Tibial artery (tissue), 4 donors: ENCODE measurements around the gene TMEM252.

ENCODE experiments used
- DNase-seq, 2 donors: peaks; one replicate each; pipeline ENCODE4 v3.0.0-alpha.2; 2019
- H3K27ac ChIP-seq, 2 donors: fragments of 200-600 bp; sonication (generic) in 1 of 2; 1 replicate in 1 of 2; 2 replicates in 1 of 2; pipeline ENCODE4 v1.5.1; 2018 to 2019; ENCODE audit warnings: mild to moderate bottlenecking in 1 of 2
- H3K27me3 ChIP-seq, 2 donors: fragments of 200-600 bp; sonication (generic) in 1 of 2; one replicate each; pipeline versions ENCODE4 v1.5.1 to v1.6.0; 2016 to 2019
- H3K36me3 ChIP-seq, 3 donors: fragments of 200-600 bp; sonication (generic) in 2 of 3; one replicate each; pipeline ENCODE4 v1.5.1; 2016 to 2019; ENCODE audit warnings: mild to moderate bottlenecking in 2 of 3
- H3K4me1 ChIP-seq, 4 donors: fragments of 200-600 bp; sonication (generic) in 2 of 4; 1 replicate in 3 of 4; 2 replicates in 1 of 4; pipeline ENCODE4 v1.5.1; 2016 to 2019
- H3K4me3 ChIP-seq, 2 donors: fragments of 200-600 bp; sonication (generic) in 1 of 2; 1 replicate in 1 of 2; 2 replicates in 1 of 2; pipeline ENCODE4 v1.5.1; 2018 to 2019; ENCODE audit warnings: mild to moderate bottlenecking in 2 of 2
- H3K9me3 ChIP-seq, 3 donors: fragments of 200-600 bp; sonication (generic) in 1 of 3; one replicate each; pipeline ENCODE4 v1.5.1; 2016 to 2019
- CTCF ChIP-seq, 2 experiments: fragments of 200-600 bp in 1 of 2; fragments of 450-650 bp in 1 of 2; IDR thresholded peaks; one replicate each; pipeline ENCODE4 v1.5.1; 2017 to 2019; ENCODE audit warnings: antibody characterized with exemption in 2 of 2, mild to moderate bottlenecking in 1 of 2, moderate library complexity in 1 of 2
- intact Hi-C: fragments of 100-400 bp; cut with DNase I; formaldehyde crosslinking; loops from one replicate; pipeline ENCODE4 v1.15.0; 2023; ENCODE audit warnings: low total_unique reads

Gene TMEM252

DNA sequence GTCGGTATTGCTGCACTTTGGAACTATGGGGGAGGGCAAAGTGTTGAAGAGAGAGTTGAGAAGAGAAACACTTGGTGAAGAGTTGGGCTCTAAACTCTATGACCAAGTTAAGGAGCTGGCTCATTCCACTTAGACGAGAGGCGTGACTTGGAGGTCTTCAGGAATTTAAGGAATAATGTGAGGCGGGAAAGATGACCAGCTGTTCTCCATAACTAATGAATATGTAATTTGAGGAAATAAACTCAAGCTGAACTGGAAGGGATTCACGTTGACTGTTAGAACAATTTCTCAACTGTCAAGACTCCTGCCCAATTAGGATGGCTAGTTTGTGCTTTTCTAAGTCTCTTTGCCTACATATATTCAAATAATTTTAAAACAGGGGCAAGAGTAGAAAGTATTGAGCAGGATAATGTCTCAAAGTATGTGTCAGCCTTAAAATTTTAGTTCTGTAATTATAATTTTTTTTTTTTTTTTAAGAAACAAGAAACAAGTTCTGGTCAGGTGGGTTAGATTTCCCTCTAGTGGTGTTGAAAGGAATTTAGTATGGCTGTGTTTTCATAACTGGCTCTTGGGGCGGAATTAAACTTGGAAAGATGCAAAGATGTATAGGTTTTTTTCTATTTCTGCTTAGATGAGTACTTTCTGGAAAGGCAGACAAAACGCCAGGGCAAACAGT lies 33.4 kb downstream of the TMEM252 start:
- no peaks in the 10 kb centered on the region for H3K36me3 ChIP-seq
- H3K27me3 ChIP-seq, result no peaks in the 10 kb centered on the region
- H3K4me1 ChIP-seq, result peaks cover 0 to 50% (median 25%) of the 10 kb centered on the region in 4 donors
- H3K4me3 ChIP-seq, result no peak overlapping the region
- intact Hi-C loops, result no loop called here
- no peak for DNase-seq
- no peaks in the 10 kb centered on the region for H3K9me3 ChIP-seq
- peak; percentile 73 for TF ChIP-seq CTCF (IDR thresholded peaks at IDR 0.05)
- peak overlapping the region; percentile 79 to 92 for H3K27ac ChIP-seq

DNA sequence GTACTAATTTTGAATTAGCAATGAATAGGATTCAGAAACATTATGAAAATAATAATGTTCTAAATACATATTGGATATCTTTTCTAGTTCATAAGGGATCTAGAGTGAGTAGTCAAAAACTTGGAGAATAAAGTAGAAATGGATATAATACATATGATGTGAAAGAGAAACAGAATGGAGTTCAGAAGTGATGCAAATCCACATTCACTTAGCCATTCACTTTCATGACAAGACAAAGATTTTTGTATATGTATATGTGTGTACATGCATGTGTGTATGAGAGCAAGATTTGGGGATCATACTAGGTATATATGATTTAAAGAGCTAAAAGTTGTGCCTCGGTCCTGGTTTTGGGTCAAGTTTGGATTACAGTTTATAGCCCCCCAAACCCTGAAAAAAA lies 34.1 kb downstream of the TMEM252 start:
- Histone ChIP-seq H3K4me3 (no peak overlapping the region), H3K9me3 (no peaks in the 10 kb centered on the region), H3K36me3 (no peaks in the 10 kb centered on the region), H3K27me3 (no peaks in the 10 kb centered on the region), H3K27ac (peak overlapping the region; percentile 79 to 92), H3K4me1 (peaks cover 0 to 57% (median 31%) of the 10 kb centered on the region in 4 donors)
- intact Hi-C loops, result no loop called here
- no peak for DNase-seq
- no peak for TF ChIP-seq CTCF (IDR thresholded peaks at IDR 0.05)

- Histone ChIP-seq H3K4me3 (no peak overlapping the region), H3K9me3 (no peaks in the 10 kb centered on the region), H3K36me3 (no peaks in the 10 kb centered on the region), H3K27ac (peak overlapping the region; percentile 79 to 92), H3K27me3 (no peaks in the 10 kb centered on the region), H3K4me1 (peaks cover 0 to 64% (median 36%) of the 10 kb centered on the region in 4 donors)
- TF ChIP-seq CTCF (IDR thresholded peaks at IDR 0.05), result no peak
- intact Hi-C loops, result no loop called here
- DNase-seq, result no peak
These were observed 34.8 kb downstream of the TMEM252 start for GRCh38 chr9:68505681-68506409.

- no peak overlapping the region for H3K4me3 ChIP-seq
- H3K27ac ChIP-seq, result peak overlapping the region; percentile 79 to 92
- no peaks in the 10 kb centered on the region for H3K9me3 ChIP-seq
- peaks cover 0 to 10% (median 6%) of the 10 kb centered on the region in 3 donors for H3K36me3 ChIP-seq
- no peaks in the 10 kb centered on the region for H3K27me3 ChIP-seq
- TF ChIP-seq CTCF (IDR thresholded peaks at IDR 0.05), result no peak
- peaks cover 0 to 60% (median 34%) of the 10 kb centered on the region in 4 donors for H3K4me1 ChIP-seq
- no peak for DNase-seq
- intact Hi-C loops, result no loop called here
These were observed 38.4 kb downstream of the TMEM252 start for GRCh38 chr9:68502279-68502678.

DNA sequence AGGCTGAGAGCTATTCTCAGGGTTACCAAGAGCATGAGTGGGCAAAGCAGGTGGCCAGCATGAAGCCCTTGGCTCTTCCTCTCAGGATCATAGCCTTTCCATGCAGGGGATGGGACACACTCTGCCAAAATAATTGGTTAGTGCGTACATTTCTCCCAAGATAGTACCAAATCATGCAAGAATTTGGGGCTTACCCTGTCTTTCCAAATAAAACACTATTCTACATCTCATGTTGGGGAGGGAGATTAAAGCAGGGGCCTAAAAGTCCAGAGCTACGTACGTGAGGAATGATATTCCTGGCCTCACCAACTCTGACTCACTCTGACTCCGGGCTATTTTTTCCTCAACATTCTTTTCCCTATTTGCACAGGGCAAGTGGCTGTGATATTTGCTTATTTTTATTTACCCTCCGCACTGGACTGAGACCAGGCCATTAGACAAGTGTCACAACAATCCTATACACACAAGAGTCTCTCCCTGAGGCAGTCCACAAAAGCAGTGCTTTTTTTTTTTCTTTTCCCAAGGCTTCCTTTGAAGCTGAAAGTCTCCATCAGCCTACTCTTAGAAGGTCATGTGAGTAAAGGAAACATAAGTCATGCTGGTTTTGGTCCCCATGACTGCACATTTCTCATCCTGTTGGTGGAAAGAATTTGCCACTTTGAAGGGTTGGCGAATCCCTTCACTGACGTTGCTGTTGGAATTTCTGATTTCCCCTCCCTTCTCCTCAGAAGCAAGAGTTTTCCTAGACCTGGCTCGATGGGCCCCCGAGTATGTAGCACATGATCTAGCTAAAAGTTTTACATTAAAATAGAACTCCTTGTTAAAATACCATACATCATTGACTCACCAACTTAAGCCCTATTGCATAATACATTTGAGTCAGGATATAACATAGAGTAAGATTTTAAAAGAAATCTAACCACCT lies 40.0 kb downstream of the TMEM252 start:
- H3K4me1 ChIP-seq, result peaks cover 0 to 59% (median 23%) of the 10 kb centered on the region in 4 donors
- no peaks in the 10 kb centered on the region for H3K27me3 ChIP-seq
- peak in 1 of 2 donors; percentile 72 for DNase-seq
- intact Hi-C loops, result no loop called here
- H3K9me3 ChIP-seq, result no peaks in the 10 kb centered on the region
- peak overlapping the region; percentile 79 to 92 for H3K27ac ChIP-seq
- H3K36me3 ChIP-seq, result peaks cover 0 to 10% (median 6%) of the 10 kb centered on the region in 3 donors
- H3K4me3 ChIP-seq, result no peak overlapping the region
- TF ChIP-seq CTCF (IDR thresholded peaks at IDR 0.05), result no peak
